DMS153 (cell line): Measurements from ENCODE around the gene MPG.
A peak's percentile ranks its signal among the peaks of the same experiment; 100 is the strongest.
"Not testable (repeated sequence)": the region's sequence is repeated elsewhere in the genome, so short reads cannot be mapped to it uniquely, and the experiment has no call there.

Source experiments
- DNase-seq: peaks from one replicate; lab custom pipeline; 2025; lab: John Stamatoyannopoulos, UW

The MPG gene

GRCh38 chr16:112153-112840 is 34.3 kb downstream of the MPG start:
- no peak for DNase-seq

GRCh38 chr16:114327-114726 is 36.3 kb downstream of the MPG start:
- no peak for DNase-seq

GRCh38 chr16:116015-116414 is 38.0 kb downstream of the MPG start:
- DNase-seq: no peak

GRCh38 chr16:117379-118365 is 39.6 kb downstream of the MPG start:
- peak; percentile 62 for DNase-seq

- no peak for DNase-seq
Observed at GRCh38 chr16:118857-119256, 40.8 kb downstream of the MPG start.

GRCh38 chr16:119295-119694 is 41.3 kb downstream of the MPG start:
- no peak for DNase-seq

- DNase-seq: no peak
Observed at GRCh38 chr16:119835-120491, 41.9 kb downstream of the MPG start.

- no peak for DNase-seq
Observed at GRCh38 chr16:120756-121155, 42.7 kb downstream of the MPG start.

GRCh38 chr16:122361-122760 is 44.3 kb downstream of the MPG start:
- DNase-seq: no peak

GRCh38 chr16:123558-124350 is 45.7 kb downstream of the MPG start:
- not testable (repeated sequence) for DNase-seq

- no peak for DNase-seq
Observed at GRCh38 chr16:125011-125410, 47.0 kb downstream of the MPG start.

GRCh38 chr16:129075-129474 is 51.0 kb downstream of the MPG start:
- DNase-seq: no peak

GRCh38 chr16:130533-131173 is 52.6 kb downstream of the MPG start:
- DNase-seq: no peak

GRCh38 chr16:132120-132519 is 54.1 kb downstream of the MPG start:
- DNase-seq: no peak

- no peak for DNase-seq
Observed at GRCh38 chr16:133716-134115, 55.7 kb downstream of the MPG start.
